Neural cell (in vitro differentiated cells): ENCODE results near the gene RAF1. TPM values are rescaled to one million over a fixed set of nuclear protein-coding genes. Genes with fewer than 3 reads are reported as not detected.

Experiments
- H2AFZ ChIP-seq: fragments of 200-600, 300-800 bp; sonication (generic), shearing (Covaris generic); 2 replicates; pipeline ENCODE4 v1.6.0; 2014; ENCODE audit warnings: low read depth, mild to moderate bottlenecking, antibody characterized with exemption, low read length, moderate library complexity
- H3F3A ChIP-seq: fragments of 200-600 bp; shearing (Covaris generic); 2 replicates; pipeline ENCODE4 v1.6.1; 2016; ENCODE audit warnings: mild to moderate bottlenecking, moderate library complexity, mixed read lengths, antibody characterized with exemption, low read length; ENCODE audit not compliant: insufficient read depth, poor library complexity, severe bottlenecking
- H3K27ac ChIP-seq: fragments of 200-600, 300-800 bp; sonication (generic), shearing (Covaris generic); 2 replicates; pipeline ENCODE4 v1.5.1; 2014; ENCODE audit warnings: mild to moderate bottlenecking, low read length, moderate library complexity
- H3K27me3 ChIP-seq: fragments of 300-800, 200-600 bp; sonication (generic), shearing (Covaris generic); 2 replicates; pipeline ENCODE4 v1.6.0; 2014; ENCODE audit warnings: mild to moderate bottlenecking, low read depth, low read length, moderate library complexity; ENCODE audit not compliant: insufficient read depth
- H3K36me3 ChIP-seq: fragments of 300-800, 200-600 bp; sonication (generic), shearing (Covaris generic); 2 replicates; pipeline ENCODE4 v1.5.1; 2014; ENCODE audit warnings: mild to moderate bottlenecking, antibody characterized with exemption, low read length, moderate library complexity; ENCODE audit not compliant: insufficient read depth
- H3K4me2 ChIP-seq: fragments of 300-800, 200-600 bp; sonication (generic), shearing (Covaris generic); 2 replicates; pipeline ENCODE4 v1.6.0; 2014; ENCODE audit warnings: mild to moderate bottlenecking, low read length
- H3K4me3 ChIP-seq: fragments of 300-800, 200-600 bp; sonication (generic), shearing (Covaris generic); 2 replicates; pipeline ENCODE4 v1.5.1; 2014; ENCODE audit warnings: mild to moderate bottlenecking, low read length, moderate library complexity
- H3K79me2 ChIP-seq: fragments of 200-600 bp; shearing (Covaris generic); replicated peaks from 2 replicates; pipeline ENCODE4 v1.6.0; 2014; ENCODE audit warnings: mild to moderate bottlenecking, low read length, moderate library complexity; ENCODE audit not compliant: insufficient read depth
- H3K9ac ChIP-seq: fragments of 300-800, 200-600 bp; sonication (generic), shearing (Covaris generic); 2 replicates; pipeline ENCODE4 v1.6.1; 2016; ENCODE audit warnings: mild to moderate bottlenecking, low read length, mixed read lengths
- H3K9me2 ChIP-seq: fragments of 200-600 bp; shearing (Covaris generic); 2 replicates; pipeline ENCODE4 v1.6.1; 2016; ENCODE audit warnings: mild to moderate bottlenecking, low read length, mixed read lengths; ENCODE audit not compliant: insufficient read depth
- H3K9me3 ChIP-seq: fragments of 200-600, 300-800 bp; sonication (generic), shearing (Covaris generic); 2 replicates; pipeline ENCODE4 v1.6.1; 2016; ENCODE audit warnings: mild to moderate bottlenecking, mixed run types, low read length, moderate library complexity, mixed read lengths
- H4K20me1 ChIP-seq: fragments of 200-600 bp; shearing (Covaris generic); 2 replicates; pipeline ENCODE4 v1.6.1; 2016; ENCODE audit warnings: mild to moderate bottlenecking, mixed run types; ENCODE audit not compliant: insufficient read depth
- CTCF ChIP-seq: fragments of 450-650 bp; IDR thresholded peaks from 2 replicates; pipeline ENCODE4 v1.5.1; 2014; ENCODE audit warnings: antibody characterized with exemption, mild to moderate bottlenecking, moderate library complexity; ENCODE audit not compliant: poor library complexity, severe bottlenecking
- EP300 ChIP-seq: fragments of 450-650 bp; conservative IDR thresholded peaks from 2 replicates; pipeline ENCODE4 v1.6.1; 2014; ENCODE audit warnings: antibody characterized with exemption, mild to moderate bottlenecking, moderate library complexity; ENCODE audit not compliant: poor library complexity, severe bottlenecking
- EZH2 ChIP-seq: fragments of 200-600, 300-800 bp; shearing (Covaris generic), sonication (generic); IDR thresholded peaks from 2 replicates; pipeline ENCODE4 v1.6.1; 2014; ENCODE audit warnings: antibody characterized with exemption, low read length, borderline replicate concordance, mild to moderate bottlenecking; ENCODE audit not compliant: insufficient read depth, poor library complexity, severe bottlenecking
- MXI1 ChIP-seq: fragments of 450-650 bp; conservative IDR thresholded peaks from 2 replicates; pipeline ENCODE4 v1.6.1; 2014; ENCODE audit warnings: antibody characterized with exemption, mild to moderate bottlenecking; ENCODE audit not compliant: poor library complexity, severe bottlenecking
- POLR2AphosphoS5 ChIP-seq: IDR thresholded peaks from 2 replicates; pipeline ENCODE4 v1.6.1; 2012
- RAD21 ChIP-seq: fragments of 450-650 bp; conservative IDR thresholded peaks from 2 replicates; pipeline ENCODE4 v1.6.1; 2014; ENCODE audit warnings: antibody characterized with exemption, mild to moderate bottlenecking, moderate library complexity
- REST ChIP-seq: IDR thresholded peaks from 2 replicates; pipeline ENCODE4 v1.6.1; 2012; ENCODE audit warnings: borderline replicate concordance
- SMC3 ChIP-seq: fragments of 450-650 bp; conservative IDR thresholded peaks from 2 replicates; pipeline ENCODE4 v1.6.1; 2014; ENCODE audit warnings: antibody characterized with exemption, mild to moderate bottlenecking, moderate library complexity; ENCODE audit not compliant: poor library complexity
- TAF1 ChIP-seq: IDR thresholded peaks from 2 replicates; pipeline ENCODE4 v1.6.1; 2012; ENCODE audit warnings: low read depth
- polyA plus RNA-seq: library from polyadenylated mRNA; depleted of rRNA; stranded (reverse); fragments of >200 nt; gene quantifications from 2 replicates; pipeline ENCODE4 v1.2.3, GENCODE V29; 2014

RAF1 gene
- polyA plus RNA-seq, 1 donor from 2014 or later: 215 TPM

- no peaks in the 10 kb centered on the region for H3K79me2 ChIP-seq
- no peaks in the 10 kb centered on the region for H4K20me1 ChIP-seq
- no peak overlapping the region for H3K4me3 ChIP-seq
- H2AFZ ChIP-seq: no peak overlapping the region
- peaks cover 33% of the 10 kb centered on the region for H3K36me3 ChIP-seq
- H3K9ac ChIP-seq: no peak overlapping the region
- no peaks in the 10 kb centered on the region for H3F3A ChIP-seq
- H3K9me2 ChIP-seq: no peaks in the 10 kb centered on the region
- H3K27me3 ChIP-seq: no peaks in the 10 kb centered on the region
- no peaks in the 10 kb centered on the region for H3K9me3 ChIP-seq
- no peak overlapping the region for H3K4me2 ChIP-seq
- no peak overlapping the region for H3K27ac ChIP-seq
- TF ChIP-seq EP300 (no peak), MXI1 (no peak), POLR2AphosphoS5 (no peak), EZH2 (no peak), SMC3 (no peak), TAF1 (no peak), REST (no peak), CTCF (no peak), RAD21 (no peak)
These were observed 77.9 kb downstream of the RAF1 start for GRCh38 chr3:12585970-12586369.

GRCh38 chr3:12585181-12585580, 78.7 kb downstream of the RAF1 start:
- Histone ChIP-seq H4K20me1 (no peaks in the 10 kb centered on the region), H3K27ac (no peak overlapping the region), H3K79me2 (no peaks in the 10 kb centered on the region), H3K4me2 (no peak overlapping the region), H2AFZ (no peak overlapping the region), H3F3A (no peaks in the 10 kb centered on the region), H3K4me3 (no peak overlapping the region), H3K9ac (no peak overlapping the region), H3K36me3 (peaks cover 27% of the 10 kb centered on the region), H3K9me2 (no peaks in the 10 kb centered on the region), H3K9me3 (no peaks in the 10 kb centered on the region), H3K27me3 (no peaks in the 10 kb centered on the region)
- no peak for TF ChIP-seq MXI1

GRCh38 chr3:12584083-12584482, 79.8 kb downstream of the RAF1 start:
- Histone ChIP-seq H2AFZ (no peak overlapping the region), H3K9ac (no peak overlapping the region), H3K27ac (no peak overlapping the region), H3K9me2 (no peaks in the 10 kb centered on the region), H3K4me2 (no peak overlapping the region), H3K79me2 (no peaks in the 10 kb centered on the region), H3K4me3 (no peak overlapping the region), H3F3A (no peaks in the 10 kb centered on the region), H4K20me1 (no peaks in the 10 kb centered on the region), H3K27me3 (no peaks in the 10 kb centered on the region), H3K9me3 (no peaks in the 10 kb centered on the region), H3K36me3 (peaks cover 27% of the 10 kb centered on the region)
- no peak for TF ChIP-seq REST
- no peak for TF ChIP-seq POLR2AphosphoS5
- TF ChIP-seq CTCF: no peak
- no peak for TF ChIP-seq SMC3
- no peak for TF ChIP-seq EP300
- no peak for TF ChIP-seq MXI1
- no peak for TF ChIP-seq RAD21
- no peak for TF ChIP-seq EZH2
- no peak for TF ChIP-seq TAF1
